LHCN-M2 (cell line): ENCODE data around the gene CSPG4. TPM values are rescaled to one million over a fixed set of nuclear protein-coding genes. Genes with fewer than 3 reads are reported as not detected.

Source experiments
- DNase-seq: peaks from one replicate; pipeline ENCODE4 v3.0.0-alpha.2; 2012; ENCODE audit warnings: low read depth
- total RNA-seq: library from RNA; depleted of rRNA; stranded (reverse); fragments of >200 nt; gene quantifications from 2 replicates; pipeline ENCODE4 v1.2.3, GENCODE V29; 2014

The CSPG4 gene
- total RNA-seq, 1 experiment from 2014 or later, result 16.4 TPM

- peak; percentile 61 for DNase-seq
Measured at GRCh38 chr15:75672646-75673425, 39.8 kb downstream of the CSPG4 start.

- DNase-seq, result no peak
Measured at GRCh38 chr15:75671730-75672602, 40.7 kb downstream of the CSPG4 start.

GRCh38 chr15:75669879-75670212 is 42.8 kb downstream of the CSPG4 start:
- DNase-seq, result no peak

GRCh38 chr15:75669191-75669878 is 43.3 kb downstream of the CSPG4 start:
- no peak for DNase-seq

- peak; percentile 100 for DNase-seq
Measured at GRCh38 chr15:75666823-75667501, 45.7 kb downstream of the CSPG4 start.

DNA sequence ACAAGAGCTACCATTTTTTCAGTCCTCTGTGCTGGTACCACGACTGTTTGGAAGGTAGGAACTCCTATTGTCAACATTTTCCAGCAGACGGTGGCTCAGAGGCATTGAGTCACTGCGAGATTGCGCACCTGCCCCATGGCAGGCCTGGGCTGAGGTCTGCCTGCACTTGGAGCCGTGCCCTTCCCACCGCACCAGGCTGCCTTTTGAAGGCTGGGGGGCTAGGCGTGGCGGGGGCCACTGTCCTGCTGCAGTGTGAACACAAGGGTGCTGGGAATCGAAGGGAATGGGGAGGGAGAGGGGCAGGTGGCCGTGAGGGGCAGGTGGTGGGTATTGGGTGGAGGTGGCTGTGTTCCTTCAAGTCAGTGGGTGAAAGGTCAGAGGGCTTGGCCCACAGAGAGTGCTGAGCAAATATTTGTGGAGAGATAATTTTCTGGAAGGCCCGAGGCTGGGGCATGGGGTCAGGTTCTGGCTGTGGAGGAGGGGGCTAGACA is 48.7 kb downstream of the CSPG4 start:
- no peak for DNase-seq

GRCh38 chr15:75662823-75663519 is 49.7 kb downstream of the CSPG4 start:
- no peak for DNase-seq

GRCh38 chr15:75661756-75662140 is 50.9 kb downstream of the CSPG4 start:
- DNase-seq, result peak; percentile 70

DNA sequence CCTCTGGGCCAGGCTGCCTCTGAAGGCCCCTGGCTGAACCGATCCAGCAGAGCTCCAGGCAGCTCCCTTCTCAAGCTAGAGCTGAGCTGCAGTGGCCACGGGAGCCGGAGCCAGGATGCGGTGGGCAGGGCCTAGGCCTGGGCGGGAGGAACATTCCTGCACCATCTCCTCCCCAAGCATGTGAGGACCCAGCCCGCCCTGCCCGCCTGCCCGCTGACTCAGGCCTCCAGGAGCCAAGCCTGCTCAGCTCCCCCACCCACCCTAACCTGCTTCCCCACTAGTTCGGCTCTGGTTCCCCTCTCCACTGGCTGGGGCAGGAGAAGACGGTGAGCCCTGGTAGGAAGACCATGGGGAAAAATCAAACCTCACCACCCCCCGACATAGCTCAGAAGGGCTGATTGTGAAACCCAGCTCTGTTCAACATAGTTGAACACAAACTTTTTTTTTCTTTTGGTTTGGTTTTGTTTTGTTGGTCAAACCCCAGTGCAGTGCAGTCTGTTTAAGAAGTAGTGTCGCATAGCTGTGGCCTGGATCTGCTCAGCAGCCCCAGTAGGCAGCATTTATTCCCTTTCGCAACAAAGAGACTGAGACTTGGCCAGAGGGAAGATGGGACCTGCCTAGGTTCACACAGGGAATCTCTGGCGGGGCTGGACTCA is 51.4 kb downstream of the CSPG4 start:
- peak; percentile 93 for DNase-seq

DNA sequence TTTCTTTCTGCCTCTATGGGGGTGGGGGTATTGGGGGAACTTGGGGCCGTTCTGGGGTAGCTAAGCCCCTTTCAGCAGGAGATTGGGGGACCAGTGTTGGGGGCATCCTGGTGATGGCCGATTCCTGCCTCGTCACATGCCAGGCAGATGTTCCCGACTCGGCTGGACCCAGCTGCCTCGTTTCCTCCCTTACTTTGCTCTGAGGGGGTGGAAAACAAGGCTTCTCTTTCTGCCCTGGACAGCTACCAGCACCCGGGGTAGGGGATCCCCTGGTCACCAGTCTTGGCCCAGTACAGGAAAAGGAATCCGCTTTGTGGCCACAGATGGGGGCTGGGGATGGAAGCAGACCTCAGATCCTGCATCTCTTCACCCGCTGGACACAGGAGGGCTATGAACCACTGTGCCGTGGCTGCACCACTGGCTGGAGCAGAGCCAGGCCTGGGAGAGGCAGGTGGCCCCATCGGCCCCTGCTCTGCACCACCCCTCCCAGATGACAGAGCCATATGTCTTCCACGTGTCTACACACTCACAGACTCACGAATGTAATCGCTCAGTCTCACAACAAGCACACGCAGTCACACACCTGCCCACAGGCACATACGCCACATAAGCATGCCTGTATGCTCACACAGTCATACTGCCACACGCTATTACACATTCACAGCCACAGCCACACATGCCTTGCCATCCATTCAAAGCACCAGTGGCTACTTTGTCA is 52.6 kb downstream of the CSPG4 start:
- DNase-seq, result peak; percentile 36

DNA sequence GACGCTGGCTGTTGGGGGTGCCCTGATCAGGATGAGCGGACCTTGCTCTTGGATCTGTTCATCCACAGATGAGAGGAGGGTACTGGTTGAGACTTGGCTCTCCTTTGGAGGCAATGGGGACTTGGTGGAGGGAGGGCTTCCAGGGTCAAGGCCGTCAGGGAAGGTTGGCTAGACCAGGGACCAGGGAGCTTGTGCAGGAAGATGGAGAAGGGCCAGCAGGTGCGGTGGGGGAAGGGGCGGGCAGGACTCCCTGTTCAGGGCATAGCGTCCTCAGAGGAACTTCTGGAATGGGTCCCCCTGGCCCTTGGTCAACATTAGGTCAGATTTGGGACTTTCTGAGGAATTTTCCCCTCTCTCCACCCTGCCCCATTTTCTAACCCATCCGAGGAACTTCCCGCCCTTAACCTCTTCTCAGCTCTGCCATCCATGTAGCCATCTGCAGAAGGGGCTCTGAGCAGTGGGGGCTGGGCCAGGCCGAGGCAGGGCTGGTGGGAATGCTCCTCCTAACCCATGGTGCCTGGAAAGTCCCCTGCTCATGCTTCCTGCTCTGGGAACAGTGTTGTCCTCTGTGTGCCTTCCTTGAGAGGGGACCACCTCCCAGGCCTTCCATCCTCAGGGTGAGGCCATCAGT is 53.4 kb downstream of the CSPG4 start:
- no peak for DNase-seq

- no peak for DNase-seq
Measured at GRCh38 chr15:75656813-75657212, 55.8 kb downstream of the CSPG4 start.

GRCh38 chr15:75656331-75656730 is 56.3 kb downstream of the CSPG4 start:
- no peak for DNase-seq

- DNase-seq, result no peak
Measured at GRCh38 chr15:75655931-75656330, 56.7 kb downstream of the CSPG4 start.

DNA sequence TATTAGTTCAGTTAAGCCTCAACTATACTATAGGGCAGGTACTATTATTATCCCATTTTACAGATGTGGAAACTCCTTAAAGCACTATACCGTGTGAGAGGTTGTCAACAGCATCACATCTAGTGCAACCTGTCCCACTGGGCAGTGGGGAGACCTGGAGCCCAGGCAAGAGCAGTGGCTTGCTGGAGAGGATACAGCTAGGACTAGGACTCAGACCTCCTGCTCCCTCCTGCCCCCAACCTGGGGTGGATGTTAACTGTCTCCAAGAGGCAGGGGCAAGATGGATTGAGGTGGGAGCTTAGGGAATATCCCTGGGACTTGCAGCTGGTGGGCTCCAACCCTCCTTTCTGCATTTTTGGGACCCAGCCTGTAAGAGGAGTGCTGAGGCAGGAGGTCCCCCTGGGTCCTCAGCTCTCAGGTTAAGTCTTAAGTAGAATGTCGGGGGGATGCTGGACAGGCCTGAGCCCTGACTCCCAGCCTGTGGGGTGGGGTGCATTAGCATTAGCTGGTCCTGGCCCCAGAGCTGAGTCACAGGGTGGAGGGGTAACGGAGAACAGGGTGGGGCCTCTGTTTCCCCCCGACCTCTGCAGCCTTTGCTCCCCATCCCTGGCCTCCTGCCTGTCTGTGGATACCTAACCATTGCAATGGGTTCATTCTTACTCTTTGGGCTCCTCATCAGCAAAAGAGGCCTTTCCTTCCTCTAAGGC is 58.3 kb downstream of the CSPG4 start:
- no peak for DNase-seq

- no peak for DNase-seq
Measured at GRCh38 chr15:75653347-75653913, 59.2 kb downstream of the CSPG4 start.

DNA sequence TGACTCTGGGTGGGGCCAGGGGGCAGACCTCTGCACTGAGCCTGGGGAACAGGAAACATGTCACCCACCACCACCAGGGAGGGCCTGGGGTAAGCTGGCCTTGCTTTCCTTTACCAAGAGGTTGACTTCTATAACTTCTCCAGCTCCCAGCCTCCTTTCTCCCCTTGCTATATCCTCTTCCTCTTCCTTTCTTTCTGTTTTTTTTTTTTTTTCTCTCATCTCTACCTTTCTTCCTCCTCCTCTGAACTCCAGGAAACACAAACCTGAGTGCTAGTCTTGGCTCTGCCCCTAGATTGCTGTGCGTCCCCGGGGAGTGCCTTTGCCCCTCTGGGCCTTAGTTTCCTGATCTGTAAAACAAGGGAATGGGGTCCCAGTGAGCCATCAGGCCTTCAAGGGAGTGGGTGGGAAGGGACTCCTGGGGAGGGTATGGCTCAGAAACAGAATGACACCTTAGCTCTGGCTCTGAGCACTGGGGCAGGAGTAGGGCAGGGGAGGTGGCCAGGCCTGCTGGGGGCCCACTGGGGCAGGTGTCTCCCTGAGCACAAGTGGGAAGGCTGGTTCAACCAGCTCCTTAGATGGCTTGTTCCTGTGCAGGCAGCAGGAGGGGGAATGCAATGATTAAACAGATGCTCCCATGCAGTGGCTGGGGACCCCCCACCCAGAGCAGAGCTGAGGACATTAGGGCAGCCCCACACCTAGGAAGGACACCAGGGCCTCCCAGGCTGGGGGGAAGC is 60.7 kb downstream of the CSPG4 start:
- no peak for DNase-seq
